ENCODE measurements around the gene PNPLA8.

GRCh38 chr7:108431099-108431498 lies 94.8 kb downstream of the PNPLA8 start:
- TF ChIP-seq CTCF (IDR thresholded peaks at IDR 0.05) (no peak), EP300 (IDR thresholded peaks at IDR 0.05; ENCODE audit: low read depth) (no peak), POLR2AphosphoS5 (IDR thresholded peaks at IDR 0.05) (no peak), POLR2A (IDR thresholded peaks at IDR 0.05) (no peak)

Measured in transverse colon (tissue), 4 donors.